BLaER1 (cell line): ENCODE data around the gene ITGA5.

Experiments used
- H3K27ac ChIP-seq: shearing (Covaris generic); formaldehyde crosslinking; 2 replicates; pipeline ENCODE4 v1.8.1; 2022
- H3K27me3 ChIP-seq: shearing (Covaris generic); formaldehyde crosslinking; 2 replicates; pipeline ENCODE4 v1.8.1; 2022
- H3K36me3 ChIP-seq: shearing (Covaris generic); formaldehyde crosslinking; 2 replicates; pipeline ENCODE4 v1.8.1; 2022
- H3K4me1 ChIP-seq: shearing (Covaris generic); formaldehyde crosslinking; 2 replicates; pipeline ENCODE4 v1.8.1; 2022
- H3K4me2 ChIP-seq: shearing (Covaris generic); formaldehyde crosslinking; 2 replicates; pipeline ENCODE4 v1.8.1; 2022
- H3K4me3 ChIP-seq: shearing (Covaris generic); formaldehyde crosslinking; 2 replicates; pipeline ENCODE4 v1.8.1; 2022
- H3K9ac ChIP-seq: shearing (Covaris generic); formaldehyde crosslinking; 2 replicates; pipeline ENCODE4 v1.8.1; 2022
- H3K9me3 ChIP-seq: shearing (Covaris generic); formaldehyde crosslinking; 2 replicates; pipeline ENCODE4 v1.8.1; 2022
- H4K20me1 ChIP-seq: shearing (Covaris generic); formaldehyde crosslinking; 2 replicates; pipeline ENCODE4 v1.8.1; 2022
- Cebpa-rat ChIP-seq: shearing (Covaris generic); IDR thresholded peaks from 2 replicates; pipeline ENCODE4 v1.8.1; 2022

ITGA5 gene

DNA sequence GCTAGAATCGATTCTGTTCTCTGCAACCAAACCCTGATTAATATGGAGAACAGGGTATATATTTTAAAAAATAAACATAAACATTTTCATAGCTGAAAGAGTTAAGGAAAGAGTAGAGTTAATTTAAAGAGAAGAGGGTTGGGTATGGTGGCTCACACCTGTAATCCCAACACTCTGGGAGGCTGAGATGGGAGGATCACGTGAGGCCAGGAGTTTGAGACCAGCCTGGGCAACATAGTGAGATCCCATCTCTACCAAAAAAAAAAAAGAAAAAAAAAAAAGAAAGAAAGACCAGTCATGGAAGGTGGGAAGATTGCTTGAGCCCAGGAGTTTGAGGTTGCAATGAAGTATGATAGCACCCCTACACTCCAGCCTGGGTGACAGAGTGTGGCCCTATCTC lies 28.9 kb upstream of the ITGA5 start:
- Histone ChIP-seq H3K4me3 (no peak overlapping the region), H3K4me2 (no peak overlapping the region), H3K36me3 (no peaks in the 10 kb centered on the region), H3K4me1 (peaks cover 15% of the 10 kb centered on the region), H3K27ac (no peak overlapping the region), H4K20me1 (no peaks in the 10 kb centered on the region), H3K9ac (no peak overlapping the region), H3K27me3 (no peaks in the 10 kb centered on the region), H3K9me3 (no peaks in the 10 kb centered on the region)
- TF ChIP-seq Cebpa-rat = no peak

DNA sequence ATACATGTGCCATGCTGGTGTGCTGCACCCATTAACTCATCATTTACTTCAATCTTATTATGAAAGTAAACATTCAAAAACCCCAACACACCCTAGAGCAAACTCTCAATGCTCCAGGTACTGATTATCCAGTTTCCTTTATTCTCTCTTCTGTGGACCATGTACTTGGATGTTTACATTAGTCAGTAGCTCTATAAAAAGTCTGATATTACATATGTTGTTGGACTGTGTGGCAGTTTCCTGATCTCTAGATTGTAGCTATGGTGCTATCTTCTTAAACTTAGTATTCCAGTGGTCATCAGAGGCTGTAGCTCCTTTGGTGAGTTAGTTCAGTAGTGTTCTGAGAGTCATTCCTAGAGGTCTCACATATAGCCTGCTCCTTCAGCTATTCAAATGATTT lies 25.1 kb upstream of the ITGA5 start:
- H3K36me3 ChIP-seq = no peaks in the 10 kb centered on the region
- H3K27ac ChIP-seq = no peak overlapping the region
- TF ChIP-seq Cebpa-rat = no peak
- no peak overlapping the region for H3K9ac ChIP-seq
- H3K27me3 ChIP-seq = no peaks in the 10 kb centered on the region
- peaks cover 22% of the 10 kb centered on the region for H3K4me1 ChIP-seq
- H3K9me3 ChIP-seq = no peaks in the 10 kb centered on the region
- no peak overlapping the region for H3K4me3 ChIP-seq
- no peak overlapping the region for H3K4me2 ChIP-seq
- H4K20me1 ChIP-seq = no peaks in the 10 kb centered on the region

DNA sequence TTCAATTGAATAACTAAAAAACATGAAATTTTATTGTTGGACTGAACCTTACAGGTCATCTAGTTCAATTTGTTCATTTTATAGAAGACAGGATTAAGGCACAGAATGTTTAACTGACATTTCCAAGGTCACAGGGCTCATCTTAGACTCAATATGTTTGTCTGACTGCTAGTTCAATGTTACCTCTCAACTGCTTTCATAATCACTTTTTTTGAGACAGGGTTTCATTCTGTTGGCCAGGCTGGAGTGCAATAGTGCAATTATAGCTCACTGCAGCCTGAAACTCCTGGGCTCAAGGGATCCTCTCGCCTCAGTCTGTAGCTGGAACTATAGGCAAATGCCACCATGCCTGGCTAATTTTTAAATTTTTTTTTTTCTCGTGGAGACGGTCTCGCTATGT lies 24.4 kb upstream of the ITGA5 start:
- H4K20me1 ChIP-seq = no peaks in the 10 kb centered on the region
- no peak for TF ChIP-seq Cebpa-rat
- no peaks in the 10 kb centered on the region for H3K36me3 ChIP-seq
- H3K27ac ChIP-seq = no peak overlapping the region
- H3K4me2 ChIP-seq = peak overlapping the region; percentile 55; the same call in 1 of the 2 replicates
- H3K27me3 ChIP-seq = no peaks in the 10 kb centered on the region
- H3K9ac ChIP-seq = no peak overlapping the region
- H3K4me1 ChIP-seq = peaks cover 24% of the 10 kb centered on the region
- no peak overlapping the region for H3K4me3 ChIP-seq
- no peaks in the 10 kb centered on the region for H3K9me3 ChIP-seq

- no peak overlapping the region for H3K27ac ChIP-seq
- no peak overlapping the region; the same call in 1 of the 2 replicates for H3K9ac ChIP-seq
- H3K4me2 ChIP-seq = peak overlapping the region; percentile 55
- no peak for TF ChIP-seq Cebpa-rat
- H3K36me3 ChIP-seq = no peaks in the 10 kb centered on the region
- no peaks in the 10 kb centered on the region for H3K9me3 ChIP-seq
- H4K20me1 ChIP-seq = no peaks in the 10 kb centered on the region
- H3K4me1 ChIP-seq = peaks cover 24% of the 10 kb centered on the region
- H3K4me3 ChIP-seq = no peak overlapping the region
- no peaks in the 10 kb centered on the region for H3K27me3 ChIP-seq
Measured at GRCh38 chr12:54442961-54443360, 23.9 kb upstream of the ITGA5 start.

- Histone ChIP-seq H4K20me1 (no peaks in the 10 kb centered on the region), H3K4me3 (no peak overlapping the region), H3K27me3 (no peaks in the 10 kb centered on the region), H3K9ac (no peak overlapping the region), H3K9me3 (no peaks in the 10 kb centered on the region), H3K4me2 (peak overlapping the region; percentile 55), H3K4me1 (peaks cover 24% of the 10 kb centered on the region), H3K36me3 (no peaks in the 10 kb centered on the region), H3K27ac (no peak overlapping the region)
- TF ChIP-seq Cebpa-rat = no peak
Measured at GRCh38 chr12:54442099-54442498, 23.0 kb upstream of the ITGA5 start.

DNA sequence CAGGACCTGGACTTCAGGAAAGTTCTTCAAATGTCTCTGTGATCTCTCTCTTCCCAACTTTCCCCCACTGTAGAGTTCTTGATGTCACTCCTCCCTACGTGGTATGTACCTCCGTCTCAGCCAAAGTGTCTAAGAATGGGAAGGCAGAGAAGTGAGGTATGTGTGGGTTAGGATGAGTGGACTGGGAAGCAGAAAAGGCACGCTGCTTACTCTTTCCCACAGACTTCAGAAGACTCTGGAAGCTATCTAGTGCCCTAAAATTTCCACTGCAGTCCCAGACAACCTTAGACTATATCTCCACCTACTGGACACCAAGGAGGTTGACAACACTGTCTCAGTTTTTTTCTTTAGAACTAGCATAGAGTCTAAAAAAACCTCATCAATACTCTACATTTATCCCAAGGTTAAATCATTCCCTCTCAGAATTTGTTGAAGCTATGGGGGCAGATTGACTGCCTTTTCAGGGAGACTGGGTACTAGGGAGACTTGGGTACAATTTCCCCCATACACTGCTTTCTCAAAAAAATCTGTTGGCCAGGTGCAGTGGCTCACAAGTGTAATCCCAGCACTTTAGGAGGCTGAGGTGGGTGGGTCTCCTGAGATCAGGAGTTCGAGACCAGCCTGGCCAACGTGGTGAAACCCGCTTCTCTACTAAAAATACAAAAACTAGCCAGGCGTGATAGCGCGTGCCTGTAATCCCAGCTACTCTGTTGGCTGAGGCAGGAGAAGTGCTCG lies 20.6 kb upstream of the ITGA5 start:
- no peaks in the 10 kb centered on the region for H3K27me3 ChIP-seq
- no peak for TF ChIP-seq Cebpa-rat

DNA sequence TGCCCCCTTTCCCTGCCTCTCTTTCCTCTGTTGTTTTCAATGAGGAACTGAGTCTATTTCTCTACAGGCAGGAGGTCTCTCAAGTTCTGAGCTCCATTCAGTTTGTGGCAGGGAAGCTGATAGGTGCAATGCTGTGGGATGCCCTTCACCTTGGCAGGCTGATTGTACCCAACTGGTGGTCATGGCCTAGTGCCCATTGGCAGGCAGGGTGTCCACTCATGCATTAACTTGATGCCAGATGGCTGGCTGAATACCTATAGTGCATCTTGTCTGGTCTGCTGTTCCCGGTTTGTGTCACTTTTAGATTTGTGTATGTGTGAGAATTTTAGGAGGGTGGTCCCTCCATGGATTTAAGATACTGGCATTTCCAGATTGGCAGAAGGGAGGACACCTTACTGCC lies 20.0 kb upstream of the ITGA5 start:
- Histone ChIP-seq H3K9me3 (no peaks in the 10 kb centered on the region), H3K4me1 (peaks cover 24% of the 10 kb centered on the region), H3K27ac (no peak overlapping the region), H3K4me3 (no peak overlapping the region), H3K9ac (no peak overlapping the region), H4K20me1 (no peaks in the 10 kb centered on the region), H3K36me3 (no peaks in the 10 kb centered on the region), H3K4me2 (no peak overlapping the region), H3K27me3 (no peaks in the 10 kb centered on the region)
- no peak for TF ChIP-seq Cebpa-rat

More for the DNA sequence above, 20.6 kb upstream of the ITGA5 start:
- no peak overlapping the region for H3K27ac ChIP-seq
- H3K4me3 ChIP-seq = no peak overlapping the region
- no peaks in the 10 kb centered on the region for H3K36me3 ChIP-seq
- peaks cover 24% of the 10 kb centered on the region for H3K4me1 ChIP-seq
- no peaks in the 10 kb centered on the region for H4K20me1 ChIP-seq
- no peaks in the 10 kb centered on the region for H3K9me3 ChIP-seq
- H3K9ac ChIP-seq = no peak overlapping the region
- H3K4me2 ChIP-seq = no peak overlapping the region

- no peaks in the 10 kb centered on the region for H3K36me3 ChIP-seq
- H3K27ac ChIP-seq = no peak overlapping the region
- no peaks in the 10 kb centered on the region for H3K9me3 ChIP-seq
- no peak for TF ChIP-seq Cebpa-rat
- H4K20me1 ChIP-seq = no peaks in the 10 kb centered on the region
- no peak overlapping the region for H3K4me3 ChIP-seq
- H3K27me3 ChIP-seq = no peaks in the 10 kb centered on the region
- H3K4me1 ChIP-seq = peaks cover 23% of the 10 kb centered on the region
- H3K9ac ChIP-seq = no peak overlapping the region
- no peak overlapping the region for H3K4me2 ChIP-seq
Measured at GRCh38 chr12:54438517-54438916, 19.5 kb upstream of the ITGA5 start.

DNA sequence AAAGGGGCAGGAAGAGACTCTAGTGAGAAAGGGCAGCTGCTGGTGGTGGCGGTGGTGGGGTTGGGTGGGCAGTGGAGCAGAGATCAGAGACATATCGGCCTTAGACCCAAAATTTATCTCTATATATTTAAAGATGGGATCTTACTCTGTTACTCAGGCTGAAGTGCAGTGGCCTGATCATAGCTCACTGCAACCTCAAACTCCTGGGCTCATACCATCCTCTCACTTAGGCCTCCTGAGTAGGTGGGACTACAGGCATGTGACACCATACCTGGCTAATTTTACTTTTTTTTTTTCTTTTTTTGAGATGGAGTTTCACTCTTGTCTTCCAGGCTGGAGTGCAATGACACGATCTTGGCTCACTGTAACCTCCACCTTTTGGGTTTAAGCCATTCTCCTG lies 18.6 kb upstream of the ITGA5 start:
- no peak overlapping the region for H3K4me3 ChIP-seq
- TF ChIP-seq Cebpa-rat = no peak
- H3K27me3 ChIP-seq = no peaks in the 10 kb centered on the region
- no peak overlapping the region for H3K27ac ChIP-seq
- H3K9ac ChIP-seq = no peak overlapping the region
- no peaks in the 10 kb centered on the region for H3K9me3 ChIP-seq
- peaks cover 15% of the 10 kb centered on the region for H3K4me1 ChIP-seq
- H4K20me1 ChIP-seq = no peaks in the 10 kb centered on the region
- H3K36me3 ChIP-seq = no peaks in the 10 kb centered on the region
- no peak overlapping the region for H3K4me2 ChIP-seq

DNA sequence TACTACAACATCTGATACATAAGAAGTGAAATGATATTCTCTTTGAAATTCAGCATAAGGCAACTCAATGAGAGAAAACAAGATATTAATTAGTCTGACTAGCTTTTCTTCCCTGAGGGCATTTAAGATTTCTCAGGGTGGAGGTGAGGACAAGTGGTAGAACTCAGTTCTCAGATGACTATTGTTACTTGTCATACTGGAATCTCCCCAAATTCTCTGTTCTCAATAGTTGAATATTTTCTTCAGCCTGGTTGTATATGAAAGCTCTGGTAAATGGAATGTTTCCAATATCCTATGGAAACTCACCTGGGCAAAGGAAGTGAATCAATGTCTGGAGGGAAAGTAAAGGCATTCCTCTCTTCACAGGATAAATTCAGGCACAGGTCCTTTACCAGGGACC lies 18.2 kb upstream of the ITGA5 start:
- no peak for TF ChIP-seq Cebpa-rat
- peaks cover 15% of the 10 kb centered on the region for H3K4me1 ChIP-seq
- no peaks in the 10 kb centered on the region for H3K9me3 ChIP-seq
- H4K20me1 ChIP-seq = no peaks in the 10 kb centered on the region
- H3K27ac ChIP-seq = no peak overlapping the region
- H3K4me2 ChIP-seq = no peak overlapping the region
- H3K36me3 ChIP-seq = no peaks in the 10 kb centered on the region
- H3K27me3 ChIP-seq = no peaks in the 10 kb centered on the region
- H3K9ac ChIP-seq = no peak overlapping the region
- H3K4me3 ChIP-seq = no peak overlapping the region

DNA sequence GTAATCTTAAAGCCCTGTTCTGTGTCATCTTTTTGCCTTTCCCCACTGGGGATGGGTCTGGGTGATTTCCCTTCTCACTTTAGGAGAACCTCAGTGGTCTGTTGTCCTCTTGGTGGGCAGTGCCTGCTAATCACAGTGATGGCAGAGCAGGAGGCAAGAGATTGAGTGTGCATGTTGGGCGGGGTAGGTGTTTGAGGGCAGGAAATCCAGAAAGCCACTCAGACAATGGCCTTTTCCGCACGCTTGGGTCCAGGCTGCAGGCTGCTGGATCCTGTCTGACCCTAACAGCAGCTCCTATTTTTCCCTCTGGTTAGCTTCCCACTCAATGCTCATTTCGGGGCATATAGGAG lies 13.7 kb upstream of the ITGA5 start:
- no peak for TF ChIP-seq Cebpa-rat
- Histone ChIP-seq H3K27ac (no peak overlapping the region), H3K9me3 (no peaks in the 10 kb centered on the region), H3K4me1 (peaks cover 42% of the 10 kb centered on the region), H4K20me1 (no peaks in the 10 kb centered on the region), H3K4me3 (no peak overlapping the region), H3K4me2 (peak overlapping the region; percentile 17; the same call in 1 of the 2 replicates), H3K36me3 (no peaks in the 10 kb centered on the region), H3K9ac (no peak overlapping the region), H3K27me3 (no peaks in the 10 kb centered on the region)
